Measurements from ENCODE around the gene PTH2. TPM values are rescaled to one million over a fixed set of nuclear protein-coding genes. Genes with fewer than 3 reads are reported as not detected.

The PTH2 gene
- total RNA-seq (not detected), polyA plus RNA-seq (not detected)
- long read RNA-seq, donor 1 = 0 reads
- long read RNA-seq, donor 2 = 0 reads

DNA sequence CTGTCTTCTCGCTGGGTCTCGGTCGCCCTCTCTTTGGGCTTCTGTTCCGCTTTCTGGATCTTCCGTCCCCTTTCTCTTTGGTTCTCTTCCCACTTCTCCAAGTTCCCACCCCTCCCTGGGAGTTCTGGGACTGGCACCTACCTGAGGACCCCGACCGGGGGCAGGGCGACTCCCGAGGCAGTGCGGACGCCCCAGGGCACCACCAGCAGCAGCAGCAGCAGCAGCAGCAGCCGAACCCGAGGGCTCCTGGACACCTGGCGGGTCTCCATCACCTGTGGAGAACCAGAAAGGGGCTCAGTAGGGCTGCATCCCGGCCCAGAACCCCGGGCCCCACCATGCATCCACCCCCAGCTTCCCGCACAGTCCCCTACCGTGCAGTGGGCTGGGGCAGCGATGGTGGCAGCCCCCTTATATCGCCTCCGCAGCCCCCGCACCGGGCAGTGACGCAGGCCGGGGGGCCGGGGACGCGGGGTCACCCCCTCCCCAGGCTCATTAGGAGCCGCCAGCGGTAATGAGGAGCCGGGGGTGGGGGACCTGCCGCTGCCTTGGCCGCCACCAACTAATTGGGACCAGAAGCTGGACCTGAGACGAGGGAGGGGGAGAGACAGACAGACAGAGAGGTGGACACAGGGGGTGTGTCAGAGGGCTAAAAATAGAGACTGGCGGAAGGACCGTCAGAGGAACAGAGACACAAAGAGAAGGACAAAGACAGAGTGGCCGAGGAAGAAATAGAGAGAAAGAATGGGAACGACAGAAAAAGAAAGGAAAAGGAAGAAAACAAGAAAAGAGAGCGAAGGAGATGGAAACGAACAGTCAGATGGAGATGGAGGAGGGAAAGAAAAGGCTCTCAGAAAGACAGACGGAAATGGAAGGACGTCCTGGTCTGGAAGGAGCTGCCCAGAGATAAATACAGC is at the start of gene PTH2:
Gene PTH2, minus strand, starts transcription at position 371 of the 914 bp plus-strand sequence. Its CDS starts 102 bp downstream, at position 269.
- Histone ChIP-seq H3K27ac (no peak within 1 kb of the TSS), H3K27me3 (ENCODE audit: insufficient read depth in 3 of 3, low read length in 2 of 3) (peaks cover 0 to 100% (median 59%) of the 10 kb centered on the region in 3 donors), H3K4me3 (peak within 1 kb of the TSS; percentile 46), H3K4me1 (peaks cover 26% of the 10 kb centered on the region), H3K9me3 (no peaks in the 10 kb centered on the region), H3K36me3 (ENCODE audit: insufficient read depth in 1 of 2, low read depth in 1 of 2) (no peaks in the 10 kb centered on the region)
- TF ChIP-seq, protein P1, sequence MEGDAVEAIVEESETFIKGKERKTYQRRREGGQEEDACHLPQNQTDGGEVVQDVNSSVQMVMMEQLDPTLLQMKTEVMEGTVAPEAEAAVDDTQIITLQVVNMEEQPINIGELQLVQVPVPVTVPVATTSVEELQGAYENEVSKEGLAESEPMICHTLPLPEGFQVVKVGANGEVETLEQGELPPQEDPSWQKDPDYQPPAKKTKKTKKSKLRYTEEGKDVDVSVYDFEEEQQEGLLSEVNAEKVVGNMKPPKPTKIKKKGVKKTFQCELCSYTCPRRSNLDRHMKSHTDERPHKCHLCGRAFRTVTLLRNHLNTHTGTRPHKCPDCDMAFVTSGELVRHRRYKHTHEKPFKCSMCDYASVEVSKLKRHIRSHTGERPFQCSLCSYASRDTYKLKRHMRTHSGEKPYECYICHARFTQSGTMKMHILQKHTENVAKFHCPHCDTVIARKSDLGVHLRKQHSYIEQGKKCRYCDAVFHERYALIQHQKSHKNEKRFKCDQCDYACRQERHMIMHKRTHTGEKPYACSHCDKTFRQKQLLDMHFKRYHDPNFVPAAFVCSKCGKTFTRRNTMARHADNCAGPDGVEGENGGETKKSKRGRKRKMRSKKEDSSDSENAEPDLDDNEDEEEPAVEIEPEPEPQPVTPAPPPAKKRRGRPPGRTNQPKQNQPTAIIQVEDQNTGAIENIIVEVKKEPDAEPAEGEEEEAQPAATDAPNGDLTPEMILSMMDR (IDR thresholded peaks at IDR 0.05) = no peak
- DNase-seq (no peak), ATAC-seq (peak in 2 of 4 donors; percentile 32 to 55)
- 6 to 7% (median 7%) methylated on average over 41 to 42 of the region's 42 CpGs for WGBS, 3 donors
- intact Hi-C loops (cut with DNase I) = no loop called here

- intact Hi-C loops (cut with DNase I) = no loop called here
- 69 to 77% (median 76%) methylated on average over 9 of the region's 9 CpGs for WGBS, 3 donors
- DNase-seq (no peak), ATAC-seq (no peak)
- Histone ChIP-seq H3K4me3 (no peak overlapping the region), H3K4me1 (peaks cover 5% of the 10 kb centered on the region), H3K27ac (no peak overlapping the region), H3K36me3 (ENCODE audit: insufficient read depth in 1 of 2, low read depth in 1 of 2) (no peaks in the 10 kb centered on the region), H3K9me3 (no peaks in the 10 kb centered on the region), H3K27me3 (ENCODE audit: insufficient read depth in 3 of 3, low read length in 2 of 3) (no peaks in the 10 kb centered on the region)
- TF ChIP-seq, protein P1 (IDR thresholded peaks at IDR 0.05) = no peak
Measured at GRCh38 chr19:49472936-49473335, 49.7 kb upstream of the PTH2 start.

DNA sequence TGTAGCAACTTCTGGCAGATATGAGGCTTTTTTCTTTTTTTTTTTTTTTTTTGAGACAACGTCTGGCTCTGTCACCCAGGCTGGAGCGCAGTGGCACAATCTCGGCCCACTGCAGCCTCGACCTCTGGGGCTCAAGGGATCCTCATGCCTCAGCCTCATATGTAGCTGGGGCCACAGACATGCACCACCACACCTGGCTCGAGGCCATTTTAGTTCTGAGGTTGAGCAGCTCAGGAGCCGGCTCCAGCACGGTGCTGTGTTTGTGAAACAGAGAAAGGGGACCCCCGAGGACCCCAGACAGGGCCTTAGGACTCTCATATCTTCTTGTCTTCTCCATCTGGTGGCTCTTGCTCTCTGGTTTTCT is 47.4 kb upstream of the PTH2 start:
- peak in 1 of 2 donors; percentile 62 for DNase-seq
- Histone ChIP-seq H3K9me3 (no peaks in the 10 kb centered on the region), H3K36me3 (ENCODE audit: insufficient read depth in 1 of 2, low read depth in 1 of 2) (peaks cover 0 to 16% of the 10 kb centered on the region in 2 donors), H3K27me3 (ENCODE audit: insufficient read depth in 3 of 3, low read length in 2 of 3) (no peaks in the 10 kb centered on the region), H3K27ac (no peak overlapping the region), H3K4me3 (no peak overlapping the region), H3K4me1 (peaks cover 5% of the 10 kb centered on the region)
- 79 to 92% (median 82%) methylated on average over 7 to 8 of the region's 8 CpGs for WGBS, 3 donors
- ATAC-seq = no peak
- TF ChIP-seq, protein P1 (IDR thresholded peaks at IDR 0.05) = no peak
- intact Hi-C loops (cut with DNase I) = no loop called here

DNA sequence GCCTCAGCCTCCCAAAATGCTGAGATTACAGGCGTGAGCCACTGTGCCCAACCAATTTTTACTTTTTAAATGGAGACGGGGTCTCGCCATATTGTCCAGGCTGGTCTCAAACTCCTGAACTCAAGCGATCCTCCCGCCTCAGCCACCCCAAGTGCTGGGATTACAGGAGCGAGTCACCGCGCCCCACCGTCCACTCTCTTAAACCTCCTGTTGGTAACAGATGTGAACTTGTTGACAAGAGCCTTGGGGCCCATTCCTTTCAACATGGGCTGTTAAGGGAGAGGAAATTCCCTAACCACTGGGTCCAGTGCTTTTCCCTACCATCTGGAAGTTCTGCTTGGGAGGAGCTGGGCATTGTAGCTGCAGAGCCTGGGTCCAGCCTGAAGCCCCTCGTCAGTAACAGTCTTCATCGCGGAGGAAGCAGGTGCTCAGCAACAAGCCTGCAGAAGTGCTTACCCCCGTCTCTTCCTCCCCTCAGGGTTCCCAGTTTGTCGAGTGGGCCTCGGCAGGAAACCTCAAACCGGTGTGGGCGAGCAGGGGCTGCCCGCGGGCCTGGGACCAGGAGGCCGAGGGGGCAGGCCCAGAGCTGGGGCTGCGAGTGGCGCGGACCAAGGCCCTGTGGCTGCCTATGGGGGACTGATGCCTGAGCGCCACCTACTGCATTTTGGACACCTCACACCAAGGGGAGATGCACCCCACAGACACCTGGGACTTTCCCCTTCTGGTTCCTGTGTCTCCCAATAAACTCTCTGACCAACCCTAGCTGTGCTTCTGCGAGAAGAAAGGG is 46.8 kb upstream of the PTH2 start:
- Histone ChIP-seq H3K36me3 (ENCODE audit: insufficient read depth in 1 of 2, low read depth in 1 of 2) (peaks cover 0 to 17% of the 10 kb centered on the region in 2 donors), H3K27me3 (ENCODE audit: insufficient read depth in 3 of 3, low read length in 2 of 3) (no peaks in the 10 kb centered on the region), H3K4me1 (peaks cover 5% of the 10 kb centered on the region), H3K4me3 (no peak overlapping the region), H3K9me3 (no peaks in the 10 kb centered on the region), H3K27ac (peak overlapping the region; percentile 16)
- TF ChIP-seq, protein P1 (IDR thresholded peaks at IDR 0.05) = no peak
- intact Hi-C loops (cut with DNase I) = no loop called here
- ATAC-seq = no peak
- DNase-seq = peak in 1 of 2 donors; percentile 66
- 83 to 88% (median 87%) methylated on average over 25 of the region's 25 CpGs for WGBS, 3 donors

All from psoas muscle (tissue), 8 donors.